HG02763 (cell line): ENCODE data around the gene KCTD15.

ENCODE experiments used
- ATAC-seq: cut with Tn5 transposase; IDR thresholded peaks from one replicate; pipeline ENCODE4 v1.9.1; 2021; ENCODE audit warnings: mild to moderate bottlenecking, moderate library complexity; ENCODE audit not compliant: unreplicated experiment

The KCTD15 gene

DNA sequence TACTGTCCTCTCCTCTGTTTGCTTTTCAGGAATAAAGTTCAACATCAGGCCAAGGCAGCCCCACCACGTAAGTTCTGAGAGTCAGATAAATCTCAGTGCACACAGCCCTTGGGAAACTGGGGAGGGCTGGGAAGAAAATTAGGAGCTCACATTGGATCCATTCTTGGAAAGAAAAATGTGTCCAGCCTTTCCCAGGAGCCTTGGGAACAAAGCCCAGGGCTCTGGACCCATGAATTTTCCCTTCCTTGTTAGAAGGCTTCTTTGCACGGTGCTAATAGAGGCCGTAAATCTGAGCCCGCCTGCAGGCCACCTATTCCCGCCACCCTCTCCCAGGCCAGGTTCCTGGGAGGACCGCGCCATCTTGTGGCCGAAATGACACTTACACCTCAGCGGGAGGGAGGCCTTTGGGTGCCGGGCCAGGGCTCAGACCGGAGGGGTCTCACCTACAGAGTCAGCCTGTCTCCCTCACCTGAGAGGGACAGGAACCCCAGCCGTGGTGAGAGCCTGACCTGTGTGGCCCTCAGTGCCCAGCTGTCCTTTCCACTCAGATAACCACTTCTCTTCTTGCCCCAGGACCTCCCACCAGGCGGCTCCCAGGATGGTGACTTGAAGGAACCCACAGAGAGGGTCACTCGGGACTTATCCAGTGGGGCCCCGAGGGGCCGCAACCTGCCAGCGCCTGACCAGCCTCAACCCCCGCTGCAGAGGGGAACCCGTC, 25.1 kb upstream of the KCTD15 start:
- no peak for ATAC-seq

DNA sequence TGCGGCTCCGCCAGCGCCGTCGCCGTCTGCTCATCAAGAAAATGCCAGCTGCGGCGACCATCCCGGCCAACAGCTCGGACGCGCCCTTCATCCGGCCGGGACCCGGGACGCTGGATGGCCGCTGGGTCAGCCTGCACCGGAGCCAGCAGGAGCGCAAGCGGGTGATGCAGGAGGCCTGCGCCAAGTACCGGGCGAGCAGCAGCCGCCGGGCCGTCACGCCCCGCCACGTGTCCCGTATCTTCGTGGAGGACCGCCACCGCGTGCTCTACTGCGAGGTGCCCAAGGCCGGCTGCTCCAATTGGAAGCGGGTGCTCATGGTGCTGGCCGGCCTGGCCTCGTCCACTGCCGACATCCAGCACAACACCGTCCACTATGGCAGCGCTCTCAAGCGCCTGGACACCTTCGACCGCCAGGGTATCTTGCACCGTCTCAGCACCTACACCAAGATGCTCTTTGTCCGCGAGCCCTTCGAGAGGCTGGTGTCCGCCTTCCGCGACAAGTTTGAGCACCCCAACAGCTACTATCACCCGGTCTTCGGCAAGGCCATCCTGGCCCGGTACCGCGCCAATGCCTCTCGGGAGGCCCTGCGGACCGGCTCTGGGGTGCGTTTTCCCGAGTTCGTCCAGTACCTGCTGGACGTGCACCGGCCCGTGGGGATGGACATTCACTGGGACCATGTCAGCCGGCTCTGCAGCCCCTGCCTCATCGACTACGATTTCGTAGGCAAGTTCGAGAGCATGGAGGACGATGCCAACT, 24.4 kb upstream of the KCTD15 start:
- ATAC-seq, result no peak

DNA sequence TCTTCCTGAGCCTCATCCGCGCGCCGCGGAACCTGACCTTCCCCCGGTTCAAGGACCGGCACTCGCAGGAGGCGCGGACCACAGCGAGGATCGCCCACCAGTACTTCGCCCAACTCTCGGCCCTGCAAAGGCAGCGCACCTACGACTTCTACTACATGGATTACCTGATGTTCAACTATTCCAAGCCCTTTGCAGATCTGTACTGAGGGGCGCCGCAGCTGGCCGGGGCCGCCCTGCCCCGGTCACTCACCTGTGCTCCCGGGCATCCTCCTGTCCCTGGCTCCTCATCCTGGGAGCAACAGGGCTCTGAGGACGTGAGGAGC, 23.9 kb upstream of the KCTD15 start:
- ATAC-seq, result no peak

DNA sequence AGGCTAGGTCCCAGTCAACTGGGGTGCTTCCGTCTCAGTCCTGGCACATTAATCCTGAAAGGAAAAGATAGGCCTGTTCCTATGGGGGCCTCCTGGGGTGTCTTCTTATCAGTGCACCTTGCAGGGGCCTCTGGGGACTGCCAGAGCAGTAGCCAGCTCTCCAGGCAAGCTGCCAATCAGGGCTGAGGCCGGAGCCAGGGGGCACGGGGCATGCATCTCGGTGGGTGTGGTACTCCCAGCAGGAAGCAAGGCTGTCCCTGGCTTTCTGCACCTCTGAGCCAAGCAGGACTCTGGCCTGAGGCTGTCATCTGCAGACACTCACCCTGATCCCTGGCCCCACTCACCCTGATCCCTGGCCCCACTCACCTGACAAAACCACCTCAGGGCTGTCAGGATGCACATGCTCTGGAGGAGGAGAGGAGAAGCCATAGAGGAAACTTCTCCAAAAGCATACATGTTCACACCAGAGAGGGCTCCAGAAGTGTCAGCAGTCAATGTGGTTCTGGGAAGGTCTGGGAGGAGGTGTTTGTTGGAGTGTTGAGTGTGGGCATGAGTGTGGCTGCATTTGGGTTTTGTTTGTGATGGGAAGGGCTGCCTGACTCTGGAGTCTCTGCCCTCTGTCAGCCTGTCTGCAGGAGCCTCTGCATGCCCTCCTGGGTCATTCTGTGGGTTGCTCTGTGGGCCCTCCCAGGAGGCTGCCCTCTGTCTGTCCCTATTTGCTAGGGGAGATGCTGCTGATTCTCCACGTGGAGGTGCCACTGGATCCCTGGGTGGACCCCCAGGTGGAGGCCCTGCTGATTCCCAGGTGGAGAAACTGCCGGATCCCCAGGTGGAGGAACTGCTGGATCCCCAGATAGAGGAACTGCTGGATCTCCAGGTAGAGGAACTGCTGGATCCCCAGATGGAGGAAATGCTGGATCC, 22.7 kb upstream of the KCTD15 start:
- ATAC-seq, result no peak

DNA sequence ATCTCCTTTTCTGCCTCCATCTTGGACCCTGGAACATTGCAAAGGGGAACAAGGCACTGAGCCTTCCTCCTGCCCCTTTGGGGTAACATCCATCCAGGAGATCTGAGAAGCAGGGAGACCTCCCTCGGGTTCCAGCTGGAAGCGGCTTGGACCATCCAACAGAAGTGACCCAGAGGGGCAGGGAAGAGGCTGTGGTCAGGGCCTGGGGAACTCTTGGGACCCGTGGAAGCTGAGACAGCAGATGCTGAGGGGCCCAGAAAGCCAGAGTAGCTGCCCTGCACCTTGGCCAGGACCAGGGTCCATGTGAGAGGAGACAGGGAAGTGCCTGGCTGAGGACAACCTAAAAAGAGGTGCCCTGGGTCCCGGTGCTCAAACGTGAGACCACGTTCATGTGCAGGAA, 21.9 kb upstream of the KCTD15 start:
- ATAC-seq, result no peak

DNA sequence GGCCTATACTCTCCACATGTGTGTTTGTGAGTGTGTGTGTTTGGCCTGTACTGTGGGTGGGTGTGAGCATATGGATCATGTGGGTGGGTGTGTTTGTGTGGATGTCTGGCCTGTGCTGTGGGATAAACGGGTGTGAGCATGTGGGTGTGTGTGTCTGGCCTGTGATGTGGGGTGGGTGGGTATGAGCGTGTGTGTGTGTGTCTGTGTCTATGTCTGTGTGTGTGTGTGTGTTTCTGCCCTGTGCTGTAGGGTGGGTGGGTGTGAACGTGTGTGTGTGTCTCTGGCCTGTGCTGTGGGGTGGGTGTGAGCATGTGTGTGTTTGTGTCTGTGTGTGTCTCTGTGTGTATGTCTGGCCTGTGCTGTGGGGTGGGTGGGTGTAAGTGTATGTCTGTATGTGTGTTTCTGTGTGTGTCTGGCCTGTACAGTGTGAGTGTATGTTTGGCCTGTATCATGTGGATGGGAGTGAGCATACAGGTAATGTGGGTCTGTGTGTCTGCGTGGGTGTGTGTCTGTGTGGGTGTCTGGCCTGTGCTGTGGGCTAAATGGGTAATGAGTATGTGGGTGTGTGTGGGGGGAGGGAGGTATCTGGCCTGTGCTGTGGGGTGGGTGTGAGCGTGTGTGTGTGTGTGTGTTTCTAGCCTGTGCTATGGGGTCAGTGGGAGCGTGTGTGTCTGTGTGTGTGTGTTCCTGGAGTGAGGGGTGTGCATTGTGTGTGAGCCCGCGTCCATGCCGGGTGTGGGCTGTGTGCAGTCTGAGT, 20.8 kb upstream of the KCTD15 start:
- ATAC-seq, result no peak

DNA sequence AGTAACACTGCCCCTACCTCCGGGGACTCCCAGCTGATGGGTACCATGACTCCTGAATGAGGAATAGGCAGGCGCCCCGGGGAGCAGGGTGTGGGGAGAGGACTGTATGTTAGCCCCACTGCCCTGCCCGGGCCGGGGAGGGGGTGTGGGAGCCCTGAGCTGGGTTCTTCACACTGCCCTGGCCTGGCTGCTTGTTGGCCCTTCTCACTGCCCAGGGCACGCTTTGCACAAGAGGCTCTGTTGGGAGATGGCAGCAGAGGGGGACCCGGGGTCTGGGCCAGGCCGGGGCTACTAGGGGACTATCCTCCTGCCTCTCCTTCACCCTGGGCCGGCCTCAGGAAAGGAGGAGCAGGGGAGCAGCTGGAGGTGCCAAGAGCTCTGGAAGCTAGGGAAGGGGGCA, 19.3 kb upstream of the KCTD15 start:
- no peak for ATAC-seq

DNA sequence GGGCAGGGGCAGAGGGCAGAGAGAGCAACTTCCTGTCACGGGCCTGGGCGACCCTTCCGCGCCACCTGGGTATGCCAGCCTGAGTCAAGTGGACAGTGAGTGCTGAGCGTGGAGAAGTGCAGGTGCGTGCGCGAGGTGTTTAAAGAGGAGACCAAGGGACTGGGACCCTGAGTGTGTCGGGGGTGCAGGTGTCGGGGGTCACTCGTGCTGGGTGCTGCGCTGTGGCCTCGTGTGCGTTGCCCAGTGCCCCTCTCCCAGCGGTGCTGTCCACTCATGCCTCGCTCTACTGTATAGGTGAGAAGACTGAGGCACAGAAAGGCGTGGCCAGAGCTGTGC, 18.9 kb upstream of the KCTD15 start:
- ATAC-seq, result no peak

DNA sequence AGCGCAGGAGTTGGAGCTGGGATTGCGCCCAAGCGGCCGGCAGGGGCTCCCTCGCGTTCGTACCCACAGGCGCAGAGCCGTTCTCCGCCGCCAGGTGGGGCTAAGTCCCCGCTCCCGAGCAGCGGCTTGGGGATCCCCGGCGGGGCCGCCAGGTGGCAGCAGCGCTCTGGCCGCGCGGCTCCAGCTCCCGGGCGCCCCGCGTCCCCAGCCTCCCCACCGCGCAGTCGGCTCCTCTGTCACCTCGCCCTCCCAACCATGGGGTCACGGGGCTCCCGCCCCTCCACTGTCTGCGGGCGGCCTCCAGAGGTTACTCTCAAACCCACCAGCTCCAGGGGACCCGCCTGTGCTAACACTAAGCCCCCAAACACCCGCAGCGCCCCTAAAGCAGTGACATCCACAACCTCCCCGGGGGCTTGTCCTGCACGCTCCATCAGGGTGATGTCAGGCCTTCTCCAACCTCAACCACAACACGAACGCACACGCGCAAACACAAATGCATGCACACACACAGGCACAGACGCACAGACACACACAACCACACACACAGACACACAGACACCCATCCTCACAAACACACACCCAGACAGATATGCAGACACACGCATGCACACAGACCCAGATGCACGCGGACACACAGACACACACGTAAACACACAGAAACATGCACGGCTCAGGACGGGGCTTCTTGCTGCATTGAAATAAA, 18.4 kb upstream of the KCTD15 start:
- ATAC-seq, result peak; percentile 85

DNA sequence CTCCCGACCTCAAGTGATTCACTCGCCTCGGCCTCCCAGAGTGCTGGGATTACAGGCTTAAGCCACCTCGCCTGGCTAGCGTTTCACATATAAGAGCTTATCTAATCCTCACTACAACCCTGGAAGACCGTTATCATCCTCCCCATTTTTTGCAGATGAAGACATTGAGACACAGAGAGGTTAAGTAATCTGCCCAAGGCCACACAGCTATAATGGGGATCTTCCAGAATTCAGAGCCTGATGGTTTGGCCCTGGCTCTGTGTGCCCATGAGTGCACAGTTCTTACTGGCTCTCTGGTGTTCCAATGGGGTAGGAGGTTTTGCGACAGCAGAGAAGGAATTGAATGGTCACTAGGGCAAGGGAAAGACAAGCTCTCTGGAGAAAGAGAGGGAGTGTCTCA, 16.8 kb upstream of the KCTD15 start:
- no peak for ATAC-seq

DNA sequence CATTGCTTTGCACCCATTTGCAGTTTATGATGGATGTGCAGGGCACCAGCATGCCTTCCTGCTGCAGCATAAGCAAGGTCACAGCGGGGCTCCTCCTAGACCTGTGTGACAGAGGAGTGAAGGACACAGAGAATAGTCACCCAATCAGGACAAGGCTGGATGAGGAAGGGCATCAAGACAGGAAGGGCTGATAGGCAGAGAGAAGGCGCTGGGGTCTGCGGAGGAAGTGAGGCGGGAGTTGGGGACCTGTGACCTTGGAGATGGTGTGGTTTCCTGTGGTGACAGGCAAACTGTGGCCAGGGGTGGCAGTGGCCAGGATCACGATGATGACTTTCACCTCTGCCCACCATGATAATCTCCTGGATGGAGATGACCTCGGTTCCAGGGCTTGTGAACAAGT, 16.4 kb upstream of the KCTD15 start:
- no peak for ATAC-seq

DNA sequence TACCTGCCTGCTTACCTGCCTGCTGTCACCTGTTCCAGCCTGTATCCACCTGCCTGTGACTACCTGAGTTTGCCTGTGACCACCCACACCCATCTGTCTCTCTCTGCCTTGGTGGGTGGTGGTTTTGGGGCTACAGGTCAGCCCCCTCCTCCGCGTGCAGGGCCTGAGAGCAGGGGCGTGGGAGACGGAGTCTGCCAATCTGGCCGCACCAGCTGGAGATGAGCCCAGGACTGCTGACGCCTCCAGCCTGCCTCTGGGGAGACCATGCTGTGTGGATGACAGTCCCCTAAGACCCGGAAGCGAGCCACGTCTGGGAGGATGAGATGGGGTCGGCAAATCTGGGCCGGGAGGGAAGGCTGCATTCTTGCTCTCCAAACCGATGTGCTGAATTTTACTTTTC, 15.9 kb upstream of the KCTD15 start:
- no peak for ATAC-seq

DNA sequence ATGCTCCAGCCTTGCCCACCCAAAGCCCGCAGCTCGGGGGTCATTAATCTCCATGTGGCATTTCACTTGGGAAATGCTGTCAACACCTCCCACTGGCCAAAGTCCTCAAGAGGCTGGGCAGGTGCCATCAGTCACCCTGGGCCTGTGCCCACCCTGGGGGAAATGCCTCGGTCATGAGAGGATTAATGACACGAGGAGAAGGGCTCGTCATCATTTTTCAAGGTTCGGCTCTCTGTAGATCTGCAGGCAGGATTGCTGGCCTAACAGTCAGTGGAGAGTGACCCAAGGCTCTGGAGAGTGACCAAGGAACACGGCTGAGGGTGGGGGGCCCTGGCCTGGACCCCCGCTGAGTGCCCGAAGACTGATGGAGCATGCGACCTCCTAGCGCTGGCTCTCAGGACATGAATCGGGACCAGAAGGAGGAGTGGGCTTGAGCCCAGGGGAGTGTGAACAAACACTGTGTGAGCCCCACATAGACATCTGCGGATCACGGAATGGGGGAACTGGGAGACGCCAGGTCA, 15.2 kb upstream of the KCTD15 start:
- ATAC-seq, result no peak

DNA sequence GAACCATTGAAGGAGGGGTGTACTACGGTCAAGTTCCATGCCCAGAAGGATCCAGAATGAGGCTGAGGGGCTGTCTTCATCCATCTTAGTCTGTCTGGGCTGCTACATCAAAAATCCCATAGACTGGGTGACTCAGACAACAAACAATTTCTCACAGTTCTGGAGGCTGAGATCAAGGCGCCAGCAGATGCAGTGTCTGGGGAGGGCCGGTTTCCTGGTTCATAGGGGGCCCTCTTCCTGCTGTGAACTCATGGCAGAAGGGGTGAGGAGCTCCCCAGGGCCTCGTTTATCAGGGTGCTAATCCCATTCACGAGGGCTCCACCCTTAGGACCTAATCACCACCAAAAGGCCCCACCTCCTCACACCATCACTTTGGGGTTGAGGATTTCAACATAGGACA, 14.7 kb upstream of the KCTD15 start:
- no peak for ATAC-seq

DNA sequence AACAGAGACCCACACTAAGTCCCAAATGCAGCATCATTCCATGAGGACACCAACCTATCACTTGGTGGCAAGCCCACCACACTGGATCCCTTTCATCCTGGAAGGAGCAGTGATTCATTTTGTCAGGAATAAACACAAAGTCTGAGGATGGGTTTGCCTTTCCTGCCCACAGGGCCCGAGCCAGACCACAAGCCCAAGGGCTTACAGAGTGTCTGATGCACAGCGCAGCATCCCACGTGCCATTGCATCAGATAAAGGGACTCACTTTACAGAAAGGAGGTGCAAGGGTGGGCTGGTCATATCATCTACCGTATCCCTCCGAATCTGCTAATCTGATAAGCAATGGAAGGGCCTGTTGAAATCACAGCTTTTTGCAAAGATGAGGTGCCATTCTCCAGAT, 12.2 kb upstream of the KCTD15 start:
- no peak for ATAC-seq

DNA sequence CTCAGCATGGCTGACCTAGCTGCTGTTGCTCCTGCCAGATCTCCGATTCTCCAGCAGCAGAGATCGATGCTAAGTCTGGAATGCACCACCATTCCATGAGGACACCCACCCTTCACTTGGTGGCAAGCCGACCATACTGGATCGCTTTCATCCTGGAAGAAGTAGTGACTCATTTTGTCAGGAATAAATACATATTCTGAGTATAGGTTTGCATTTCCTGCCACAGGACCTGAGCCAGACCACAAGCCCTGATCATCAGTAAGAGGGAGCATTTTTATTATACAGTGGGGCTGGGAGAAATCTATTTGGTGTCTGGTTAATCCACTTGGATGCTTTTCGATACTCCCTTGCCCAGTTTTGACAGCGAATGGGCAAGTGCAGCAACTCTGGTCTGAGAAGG, 10.9 kb upstream of the KCTD15 start:
- no peak for ATAC-seq

DNA sequence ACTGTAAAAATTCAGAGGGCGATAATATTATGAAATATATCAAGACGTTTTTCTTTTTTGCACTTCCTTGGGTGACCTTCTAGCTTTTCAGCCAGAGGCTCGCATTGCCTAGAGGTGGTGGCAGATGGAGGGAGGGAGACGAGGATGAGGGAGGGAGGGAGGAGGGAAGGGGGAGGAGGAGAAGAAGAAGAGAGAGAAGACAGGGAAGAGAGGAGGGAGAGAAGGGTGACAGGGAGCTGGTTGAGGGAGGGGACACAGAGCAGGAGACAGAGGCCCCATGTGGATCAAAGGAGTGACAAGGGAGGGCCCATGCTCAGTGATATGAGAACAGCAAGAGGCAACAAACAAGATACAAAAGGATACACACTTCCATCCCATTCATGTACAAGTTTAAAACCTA, 8.0 kb upstream of the KCTD15 start:
- no peak for ATAC-seq

DNA sequence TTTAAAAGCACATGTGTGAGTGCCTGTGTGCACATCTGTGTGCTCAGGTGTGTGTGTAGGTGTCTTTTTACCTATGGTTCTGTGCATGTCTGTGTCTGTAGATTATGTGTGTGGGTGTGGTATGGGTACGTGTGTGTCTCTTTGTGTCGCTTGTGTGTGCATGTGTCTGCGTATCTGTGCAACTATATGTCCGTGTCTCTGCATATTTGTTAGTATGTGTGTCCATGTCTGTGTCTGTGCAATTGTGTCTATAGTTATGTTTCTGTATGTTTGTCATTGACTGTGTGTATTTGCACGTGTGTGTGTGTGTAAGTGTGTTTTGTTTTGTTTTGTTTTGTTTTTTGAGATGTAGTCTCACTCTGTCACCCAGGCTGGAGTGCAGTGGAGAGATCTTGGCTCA, 7.3 kb upstream of the KCTD15 start:
- ATAC-seq, result no peak

DNA sequence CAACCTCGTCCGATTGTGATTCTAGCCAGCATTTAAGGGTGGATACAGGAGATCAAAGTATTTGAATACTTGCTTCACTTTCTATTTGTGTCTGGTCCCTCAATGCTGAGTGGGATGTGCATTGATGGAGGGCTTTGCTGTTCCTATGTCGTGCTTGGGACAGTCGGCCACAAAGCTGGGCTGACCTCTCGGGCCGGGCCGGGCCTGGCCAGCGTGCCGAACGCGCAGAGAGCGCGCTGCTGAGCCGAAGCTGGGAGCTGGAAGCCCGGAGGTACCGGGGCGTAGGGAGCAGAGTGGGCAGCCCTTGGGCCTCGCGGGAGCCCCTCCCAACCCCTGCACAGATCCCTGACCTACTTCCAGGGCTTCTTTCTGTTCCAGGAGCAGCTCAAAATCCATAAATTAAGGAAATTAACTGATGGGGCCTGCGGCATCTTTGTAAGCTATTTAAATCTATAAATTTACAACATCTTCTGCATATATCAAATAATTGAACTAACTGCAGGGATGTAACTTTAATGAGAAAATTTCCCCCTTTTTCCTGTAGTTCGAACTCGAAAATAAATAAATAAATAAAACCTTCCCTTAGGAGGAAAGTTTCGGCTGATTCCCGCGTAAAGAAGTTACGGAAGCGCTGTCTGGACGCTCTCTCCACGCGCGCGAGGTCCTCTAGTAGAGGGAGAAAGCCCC, 1.8 kb upstream of the KCTD15 start:
- no peak for ATAC-seq
